Measurements from ENCODE around the gene CHRNE. TPM values are rescaled to one million over a fixed set of nuclear protein-coding genes. Genes with fewer than 3 reads are reported as not detected.
"Not testable (repeated sequence)": the region's sequence is repeated elsewhere in the genome, so short reads cannot be mapped to it uniquely, and the experiment has no call there.

The CHRNE gene
- polyA plus RNA-seq, 12 donors, result 1.1 to 5.9 (median 1.6) TPM; not detected in 1

GRCh38 chr17:4908711-4909496 lies 6.0 kb upstream of the CHRNE start:
- DNase-seq, result peak; percentile 89

DNA sequence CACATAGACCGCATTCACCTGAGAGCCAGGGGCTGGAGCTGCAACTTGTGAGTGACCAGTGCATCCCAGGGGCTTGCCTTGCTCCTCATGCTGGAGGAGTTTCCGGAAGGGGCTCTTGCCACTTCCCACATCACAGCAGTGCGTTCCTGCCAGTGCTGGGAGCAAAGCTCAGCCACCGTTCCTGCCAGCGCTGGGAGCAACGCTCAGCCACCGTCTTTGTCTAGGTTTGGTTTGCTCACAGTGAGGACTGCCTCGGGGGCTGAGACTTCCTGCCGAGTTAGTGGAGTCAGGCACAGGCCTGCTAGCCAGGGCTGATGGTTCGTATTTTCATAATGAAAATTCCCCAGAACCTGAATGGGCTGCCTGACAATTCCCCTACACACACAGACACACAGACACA lies 5.4 kb upstream of the CHRNE start:
- DNase-seq, result no peak

GRCh38 chr17:4906642-4907041 lies 3.7 kb upstream of the CHRNE start:
- not testable (repeated sequence) for DNase-seq

DNA sequence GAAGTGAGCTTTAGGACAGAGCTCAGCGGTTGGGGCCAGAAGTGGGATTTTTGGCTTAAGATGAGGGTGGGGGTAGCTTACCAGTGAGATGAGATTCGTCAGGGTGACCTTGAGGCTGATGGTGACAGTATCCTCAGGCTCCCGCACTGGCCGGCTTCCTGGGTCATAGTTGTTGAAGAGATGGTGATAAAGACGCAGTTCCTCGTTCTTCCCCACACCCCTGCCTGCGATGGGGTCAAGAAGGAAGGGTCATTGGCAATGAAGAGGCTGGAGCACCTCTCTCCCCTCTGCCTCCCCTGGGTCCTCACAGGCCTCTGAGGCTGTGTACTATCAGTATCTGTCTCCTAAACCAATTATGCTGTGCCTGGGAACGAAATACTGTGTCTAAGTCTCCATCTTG lies 358 bp downstream of the CHRNE start:
- no peak for DNase-seq

- DNase-seq, result no peak
These were observed 1.1 kb downstream of the CHRNE start for GRCh38 chr17:4901648-4902344.

DNA sequence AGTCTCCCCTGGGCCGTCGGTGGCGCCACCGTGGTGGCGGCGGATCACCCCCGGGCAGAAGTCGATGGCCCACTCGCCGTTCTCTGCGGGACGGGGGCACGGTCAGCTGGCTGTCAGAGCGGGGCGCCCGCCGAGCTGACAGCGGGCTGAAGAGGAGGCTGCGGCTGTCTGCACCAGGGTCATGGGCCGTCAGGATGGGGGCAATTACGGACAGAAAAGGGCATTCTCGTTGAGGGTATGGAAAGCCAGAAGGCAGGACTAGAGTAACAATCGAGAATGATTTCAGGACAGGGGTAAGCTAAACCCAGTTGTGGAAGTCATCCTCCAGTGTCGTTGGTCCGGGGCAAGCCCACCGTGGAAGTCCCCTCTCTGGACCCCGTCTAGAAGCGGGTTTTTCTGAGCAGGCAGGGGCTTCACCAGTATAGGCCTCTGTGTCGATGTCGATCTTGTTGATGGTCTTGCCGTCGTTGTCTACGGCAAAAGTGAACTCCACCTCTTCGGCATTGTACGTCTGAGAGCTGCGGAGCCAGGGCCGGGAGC lies 1.7 kb downstream of the CHRNE start:
- DNase-seq, result no peak

- DNase-seq, result no peak
These were observed 2.4 kb downstream of the CHRNE start for GRCh38 chr17:4900231-4901107.

DNA sequence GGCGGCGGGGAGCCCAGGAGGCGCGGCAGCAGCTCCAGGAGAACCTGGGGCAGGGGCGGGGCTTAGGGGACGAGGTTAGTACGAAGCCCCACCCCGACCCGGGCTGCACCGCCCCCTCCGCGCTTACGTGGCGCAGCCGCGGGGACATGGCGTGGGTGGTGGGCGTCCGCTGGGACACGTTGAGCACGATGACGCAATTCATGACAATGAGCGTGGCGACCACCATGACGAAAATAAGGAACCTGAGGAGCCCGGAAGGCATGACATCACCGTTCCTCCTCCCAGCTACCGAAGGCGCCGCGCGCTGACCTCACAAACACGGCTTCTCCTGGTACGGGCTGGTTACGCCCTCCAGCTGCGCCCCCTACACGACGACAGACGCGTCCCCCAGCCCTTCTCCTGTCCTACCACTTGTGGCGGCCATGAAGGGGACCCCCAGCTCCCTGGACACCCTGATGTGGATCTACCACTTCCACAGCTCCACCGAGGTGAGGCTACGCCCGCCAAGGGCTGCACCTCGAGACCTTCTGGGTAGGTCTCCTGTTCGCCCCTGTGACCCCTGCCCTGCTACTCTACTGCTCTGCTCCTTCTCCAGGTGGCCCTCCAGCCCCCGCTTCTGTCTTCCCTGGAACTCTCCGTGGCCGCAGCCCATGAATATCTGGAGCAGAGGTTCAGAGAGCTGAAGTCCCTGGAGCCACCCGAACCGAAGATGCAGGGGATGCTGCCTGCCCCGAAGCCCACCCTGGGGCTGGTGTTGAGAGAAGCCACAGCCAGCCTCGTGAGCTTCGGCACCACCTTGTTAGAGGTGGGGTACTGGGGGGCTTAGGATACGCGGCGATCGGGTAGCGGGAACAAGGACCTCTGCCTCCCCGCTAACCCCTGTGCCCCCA lies 3.3 kb downstream of the CHRNE start, which contains the start of gene C17orf107:
TSS of gene C17orf107 (plus strand) at position 196 of the 890 bp plus-strand sequence. CDS start at position 423, 227 bp downstream.
- DNase-seq, result peak; percentile 76

- DNase-seq, result no peak
These were observed 4.0 kb downstream of the CHRNE start for GRCh38 chr17:4898927-4899326.

DNA sequence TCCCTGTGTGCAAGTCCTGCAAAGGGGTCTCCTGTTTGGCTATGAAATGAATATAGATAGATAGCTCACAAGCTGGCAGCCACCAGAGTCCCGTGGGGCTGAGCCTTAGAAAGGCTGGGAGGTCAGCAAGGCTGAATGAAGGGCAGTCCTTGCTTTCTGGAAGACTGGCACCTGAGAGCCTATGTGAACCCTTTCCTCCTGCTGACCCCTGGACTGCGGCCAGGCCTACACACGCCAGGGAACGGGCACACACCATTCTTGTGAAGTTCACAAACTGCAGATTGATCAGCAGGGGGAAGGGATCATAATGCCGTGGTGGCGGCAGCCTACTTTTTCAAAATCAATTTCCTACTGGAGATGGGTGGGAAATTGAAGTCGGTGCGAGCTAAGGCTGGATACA lies 4.5 kb downstream of the CHRNE start:
- DNase-seq, result no peak

DNA sequence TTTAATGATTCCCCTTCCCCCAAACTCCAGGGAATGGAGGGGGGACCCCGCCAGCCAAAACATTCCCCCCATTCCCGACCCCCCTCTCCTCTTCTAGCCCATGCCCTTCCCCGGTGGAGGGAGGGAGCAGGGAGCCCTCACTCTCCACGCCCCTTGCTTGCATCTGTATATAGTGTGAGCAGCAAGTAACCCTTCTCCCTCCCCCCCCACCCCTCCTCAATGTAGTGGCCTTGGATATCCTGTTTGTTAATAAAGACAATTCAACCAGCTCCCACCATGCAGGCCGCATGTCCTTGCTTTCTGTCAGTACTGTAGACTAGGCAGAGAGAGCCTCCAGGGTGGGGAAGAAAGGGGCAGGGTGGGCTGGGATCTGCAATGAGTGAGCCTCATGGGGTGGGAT lies 5.1 kb downstream of the CHRNE start:
- DNase-seq, result no peak

GRCh38 chr17:4897198-4897687 lies 5.7 kb downstream of the CHRNE start:
- no peak for DNase-seq

- DNase-seq, result no peak
These were observed 6.3 kb downstream of the CHRNE start for GRCh38 chr17:4896332-4897197.

- DNase-seq, result no peak
These were observed 7.1 kb downstream of the CHRNE start for GRCh38 chr17:4895657-4896331.

GRCh38 chr17:4895121-4895520 lies 7.8 kb downstream of the CHRNE start:
- no peak for DNase-seq

GRCh38 chr17:4893721-4894560 lies 9.0 kb downstream of the CHRNE start:
- no peak for DNase-seq

DNA sequence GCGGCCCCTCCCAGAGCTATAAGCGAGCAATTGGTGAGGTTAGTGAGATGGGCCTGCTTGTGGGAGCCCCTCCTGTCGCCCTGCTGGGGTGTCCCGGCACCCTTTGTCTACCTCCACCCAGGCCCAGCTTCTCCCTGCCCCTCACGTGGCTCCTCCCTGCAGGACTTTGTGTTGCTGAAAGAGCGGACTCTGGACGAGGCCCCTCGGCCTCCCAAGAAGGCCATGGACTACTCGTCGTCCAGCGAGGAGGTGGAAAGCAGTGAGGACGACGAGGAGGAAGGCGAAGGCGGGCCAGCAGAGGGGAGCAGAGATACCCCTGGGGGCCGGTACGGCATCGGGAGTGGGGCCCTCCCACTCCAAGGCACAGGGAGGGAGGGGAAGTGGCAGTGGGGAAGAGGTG lies 9.6 kb downstream of the CHRNE start:
- DNase-seq, result no peak
